ENCODE measurements around the gene TSPAN18. TPM values are rescaled to one million over a fixed set of nuclear protein-coding genes. Genes with fewer than 3 reads are reported as not detected.

The TSPAN18 gene
- total and polyA plus RNA-seq, 10 of the 15 experiments (the other 5 are each of a cell fraction or from before 2014, with no cell fraction given), result 0.02 to 0.77 (median 0.13) TPM; not detected in 1

DNA sequence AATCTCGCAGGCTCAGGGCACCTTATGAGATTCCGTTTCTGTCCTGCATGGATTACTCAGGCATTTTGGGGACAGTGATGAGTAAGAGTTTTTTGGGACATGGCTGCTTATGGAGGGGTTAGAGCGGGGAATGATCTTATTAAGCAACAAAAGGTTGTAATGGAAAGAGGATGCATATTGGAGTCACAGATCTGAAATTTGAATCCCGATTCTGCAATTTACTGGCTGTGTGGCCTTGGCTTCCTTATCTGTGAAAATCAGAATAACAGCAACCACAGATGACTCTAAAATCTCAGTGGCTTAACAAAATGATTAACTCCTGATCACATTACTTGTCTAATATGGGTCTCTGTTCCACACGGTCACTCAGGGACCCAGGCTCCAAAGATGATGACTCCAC, 5.8 kb downstream of the TSPAN18 start:
- intact Hi-C loops (cut with micrococcal nuclease; ENCODE audit: unreplicated experiment), result no loop called here
- BruUV-seq (replicated peaks), result no TSS peak
- Histone ChIP-seq H3K27ac (ENCODE audit: control insufficient read depth, insufficient read depth) (no peak overlapping the region), H3K9ac (ENCODE audit: control insufficient read depth, insufficient read depth, low read length) (no peak overlapping the region), H2AFZ (ENCODE audit: control insufficient read depth, low read depth, low read length) (no peak overlapping the region), H3K27me3 (replicated peaks in 1 of 2; ENCODE audit: control insufficient read depth in 2 of 2, insufficient read depth in 2 of 2, low read length in 1 of 2) (peaks cover 0 to 3% of the 10 kb centered on the region in 2 experiments; a peak in 2 of 4 replicates), H4K20me1 (ENCODE audit: control insufficient read depth, insufficient read depth) (no peaks in the 10 kb centered on the region), H3K9me3 (replicated peaks; ENCODE audit: control insufficient read depth, insufficient read depth, low read length) (no peaks in the 10 kb centered on the region), H3K36me3 (ENCODE audit: control insufficient read depth in 2 of 2, insufficient read depth in 2 of 2, low read length in 1 of 2) (no peaks in the 10 kb centered on the region), H3K4me1 (ENCODE audit: control insufficient read depth, insufficient read depth, low read length) (no peaks in the 10 kb centered on the region), H3K79me2 (ENCODE audit: control insufficient read depth, insufficient read depth, low read length) (no peaks in the 10 kb centered on the region), H3K4me3 (no peak overlapping the region), H3K4me2 (ENCODE audit: control insufficient read depth, insufficient read depth) (no peak overlapping the region)
- SMC1A ChIA-PET (ENCODE audit: uncharacterized antibody, unreplicated experiment), result no interaction called here
- no peak for ATAC-seq
- no peak for FAIRE-seq
- POLR2A ChIA-PET, result no interaction called here
- WGBS (ENCODE audit: insufficient coverage, insufficient replicate concordance, low lambda C conversion rate, missing lambda C conversion rate), result 32% methylated on average over 5 of the region's 5 CpGs
- CTCF ChIA-PET, result no interaction called here
- RAD21 ChIA-PET (ENCODE audit: unreplicated experiment), result no interaction called here
- TF ChIP-seq JUND (IDR thresholded peaks at IDR 0.05; ENCODE audit: low read depth, low read length) (no peak), CBFB (IDR thresholded peaks at IDR 0.05; ENCODE audit: low read depth) (no peak)
- in situ Hi-C loops (cut with MboI), result no loop called here
- DNase-seq (ENCODE audit: low read depth, low spot score), result no peak

DNA sequence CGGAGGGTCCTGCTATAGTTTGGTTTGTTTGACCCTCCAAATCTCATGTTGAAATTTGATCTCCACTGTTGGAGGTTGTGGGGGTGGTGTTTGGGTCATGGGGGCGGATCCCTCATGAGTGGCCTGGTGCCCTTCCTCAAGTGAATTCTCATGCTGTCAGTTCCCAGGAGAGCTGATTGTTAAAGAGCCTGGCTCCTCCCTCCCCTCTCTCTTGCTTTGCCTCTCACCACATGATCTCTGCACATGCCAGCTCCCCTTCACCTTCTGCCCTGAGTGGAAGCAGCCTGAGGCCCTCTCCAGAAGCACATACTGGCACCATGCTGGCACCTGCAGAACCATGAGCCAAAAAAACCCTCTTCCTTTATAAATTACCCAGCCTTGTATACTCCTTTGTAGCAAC, 7.1 kb downstream of the TSPAN18 start:
- CTCF ChIA-PET, result no interaction called here
- SMC1A ChIA-PET (ENCODE audit: uncharacterized antibody, unreplicated experiment), result no interaction called here
- BruUV-seq (replicated peaks), result no TSS peak

More for the DNA sequence above, 7.1 kb downstream of the TSPAN18 start:
- ChIA-PET POLR2A (no interaction called here), RAD21 (ENCODE audit: unreplicated experiment) (no interaction called here)
- Histone ChIP-seq H3K9ac (ENCODE audit: control insufficient read depth, insufficient read depth, low read length) (no peak overlapping the region), H3K27ac (ENCODE audit: control insufficient read depth, insufficient read depth) (no peak overlapping the region), H4K20me1 (ENCODE audit: control insufficient read depth, insufficient read depth) (no peaks in the 10 kb centered on the region), H3K36me3 (ENCODE audit: control insufficient read depth in 2 of 2, insufficient read depth in 2 of 2, low read length in 1 of 2) (no peaks in the 10 kb centered on the region), H3K9me3 (replicated peaks; ENCODE audit: control insufficient read depth, insufficient read depth, low read length) (no peaks in the 10 kb centered on the region), H3K4me2 (ENCODE audit: control insufficient read depth, insufficient read depth) (no peak overlapping the region), H3K4me3 (no peak overlapping the region), H2AFZ (ENCODE audit: control insufficient read depth, low read depth, low read length) (no peak overlapping the region), H3K27me3 (replicated peaks in 1 of 2; ENCODE audit: control insufficient read depth in 2 of 2, insufficient read depth in 2 of 2, low read length in 1 of 2) (peaks cover 0 to 3% of the 10 kb centered on the region in 2 experiments; a peak in 2 of 4 replicates), H3K79me2 (ENCODE audit: control insufficient read depth, insufficient read depth, low read length) (no peaks in the 10 kb centered on the region), H3K4me1 (ENCODE audit: control insufficient read depth, insufficient read depth, low read length) (no peaks in the 10 kb centered on the region)
- in situ Hi-C loops (cut with MboI), result no loop called here
- FAIRE-seq (no peak), DNase-seq (ENCODE audit: low read depth, low spot score) (no peak), ATAC-seq (no peak)
- intact Hi-C loops (cut with micrococcal nuclease; ENCODE audit: unreplicated experiment), result no loop called here
- WGBS (ENCODE audit: insufficient coverage, insufficient replicate concordance, low lambda C conversion rate, missing lambda C conversion rate), result 21% methylated on average over 2 of the region's 2 CpGs
- TF ChIP-seq, protein P1, sequence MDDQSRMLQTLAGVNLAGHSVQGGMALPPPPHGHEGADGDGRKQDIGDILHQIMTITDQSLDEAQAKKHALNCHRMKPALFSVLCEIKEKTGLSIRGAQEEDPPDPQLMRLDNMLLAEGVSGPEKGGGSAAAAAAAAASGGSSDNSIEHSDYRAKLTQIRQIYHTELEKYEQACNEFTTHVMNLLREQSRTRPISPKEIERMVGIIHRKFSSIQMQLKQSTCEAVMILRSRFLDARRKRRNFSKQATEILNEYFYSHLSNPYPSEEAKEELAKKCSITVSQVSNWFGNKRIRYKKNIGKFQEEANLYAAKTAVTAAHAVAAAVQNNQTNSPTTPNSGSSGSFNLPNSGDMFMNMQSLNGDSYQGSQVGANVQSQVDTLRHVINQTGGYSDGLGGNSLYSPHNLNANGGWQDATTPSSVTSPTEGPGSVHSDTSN (IDR thresholded peaks at IDR 0.05; ENCODE audit: insufficient replicate concordance, low read depth, low read length), result no peak
- TF ChIP-seq MXI1 (IDR thresholded peaks at IDR 0.05; ENCODE audit: low read depth, low read length), result no peak
- TF ChIP-seq, protein P2, sequence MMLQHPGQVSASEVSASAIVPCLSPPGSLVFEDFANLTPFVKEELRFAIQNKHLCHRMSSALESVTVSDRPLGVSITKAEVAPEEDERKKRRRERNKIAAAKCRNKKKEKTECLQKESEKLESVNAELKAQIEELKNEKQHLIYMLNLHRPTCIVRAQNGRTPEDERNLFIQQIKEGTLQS (IDR thresholded peaks at IDR 0.05; ENCODE audit: borderline replicate concordance, extremely low read depth, low read depth, low read length), result no peak
- TF ChIP-seq IKZF1 (conservative IDR thresholded peaks at IDR 0.05), result no peak
- no peak for TF ChIP-seq CREM (IDR thresholded peaks at IDR 0.05; ENCODE audit: low read depth)
